ENCODE measurements around the gene PKNOX1.
"Not testable (repeated sequence)": the region's sequence is repeated elsewhere in the genome, so short reads cannot be mapped to it uniquely, and the experiment has no call there.

The PKNOX1 gene

GRCh38 chr21:42986125-42986783 is 11.9 kb downstream of the PKNOX1 start:
- no peak for DNase-seq

GRCh38 chr21:42988236-42988965 is 14.0 kb downstream of the PKNOX1 start:
- peak in 1 of 2 experiments; percentile 20 for DNase-seq

- not testable (repeated sequence) for DNase-seq
Measured at GRCh38 chr21:42989370-42989769, 15.0 kb downstream of the PKNOX1 start.

DNA sequence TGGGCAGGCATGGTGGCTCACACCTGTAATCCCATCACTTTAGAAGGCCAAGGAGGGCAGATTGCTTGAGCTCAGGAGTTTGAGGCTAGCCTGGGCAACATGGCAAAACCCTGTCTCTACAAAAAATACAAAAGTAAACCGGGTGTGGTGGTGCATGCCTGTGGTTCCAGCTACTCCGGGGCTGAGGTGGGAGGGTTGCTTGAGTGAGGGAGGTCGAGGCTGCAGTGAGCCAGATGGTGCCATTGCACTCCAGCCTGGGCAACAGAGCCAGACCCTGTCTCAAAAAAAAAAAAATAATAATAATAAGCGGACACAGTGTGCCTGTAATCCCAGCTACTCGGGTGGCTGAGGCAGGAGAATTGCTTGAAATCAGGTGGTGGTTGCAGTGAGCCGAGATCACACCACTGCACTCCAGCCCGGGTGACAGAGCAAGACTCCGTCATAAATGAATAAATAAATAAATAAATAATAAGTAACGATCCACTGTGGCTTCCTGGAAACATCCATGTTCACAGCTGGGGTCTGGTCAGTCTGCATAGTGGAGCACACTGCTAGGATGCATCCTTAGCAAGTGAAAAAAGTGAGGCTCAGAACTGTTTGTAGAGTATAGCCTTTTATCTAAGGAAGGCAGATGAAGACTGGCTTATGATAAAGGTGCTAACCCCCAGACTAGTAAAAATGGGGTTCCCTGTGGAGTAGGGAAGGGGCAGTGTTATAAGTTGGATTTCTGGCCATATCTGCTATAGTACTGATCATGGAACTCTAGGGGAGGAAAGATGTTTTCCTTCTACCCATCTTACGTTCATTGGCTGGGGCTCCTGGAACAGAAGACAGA is 15.7 kb downstream of the PKNOX1 start:
- no peak for DNase-seq

GRCh38 chr21:42991992-42992740 is 17.8 kb downstream of the PKNOX1 start:
- DNase-seq, result no peak

- DNase-seq, result no peak
Measured at GRCh38 chr21:42993051-42993712, 18.8 kb downstream of the PKNOX1 start.

DNA sequence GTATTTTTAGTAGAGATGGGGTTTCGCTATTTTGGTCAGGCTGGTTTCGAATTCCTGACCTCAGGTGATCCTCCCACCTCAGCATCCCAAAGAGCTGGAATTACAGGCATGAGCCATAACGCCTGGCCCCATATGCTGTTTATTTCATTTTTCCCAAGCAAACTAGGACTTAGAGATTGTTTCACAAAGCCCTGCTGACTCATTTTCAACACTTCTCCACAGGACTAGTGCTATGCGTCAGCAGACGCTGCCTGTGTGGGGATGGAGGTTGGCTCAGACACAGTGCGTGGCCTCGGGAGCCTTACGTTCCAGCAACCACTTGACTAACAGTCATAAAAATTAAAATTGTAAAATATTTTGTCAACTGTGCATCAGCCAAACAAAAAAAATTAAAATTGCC is 22.7 kb downstream of the PKNOX1 start:
- no peak for DNase-seq

GRCh38 chr21:42997983-42998382 is 23.6 kb downstream of the PKNOX1 start:
- DNase-seq, result not testable (repeated sequence)

DNA sequence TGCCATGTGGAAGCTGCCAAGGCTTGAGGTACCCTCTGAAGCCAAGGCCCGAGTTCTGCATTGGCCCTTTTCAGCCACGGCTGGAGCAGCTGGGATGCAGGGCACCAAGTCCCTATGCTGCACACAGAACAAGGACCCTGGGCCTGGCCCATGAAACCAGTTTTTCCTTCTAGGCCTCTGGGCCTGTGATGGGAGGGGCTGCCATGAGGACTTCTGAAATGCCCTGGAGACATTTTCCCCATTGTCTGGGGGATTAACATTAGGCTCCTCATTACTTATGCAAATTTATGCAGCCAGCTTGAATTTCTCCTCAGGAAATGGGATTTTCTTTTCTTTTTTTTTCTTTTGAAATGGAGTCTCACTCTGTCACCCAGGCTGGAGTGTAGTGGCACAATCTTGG is 24.8 kb downstream of the PKNOX1 start:
- DNase-seq, result not testable (repeated sequence)

DNA sequence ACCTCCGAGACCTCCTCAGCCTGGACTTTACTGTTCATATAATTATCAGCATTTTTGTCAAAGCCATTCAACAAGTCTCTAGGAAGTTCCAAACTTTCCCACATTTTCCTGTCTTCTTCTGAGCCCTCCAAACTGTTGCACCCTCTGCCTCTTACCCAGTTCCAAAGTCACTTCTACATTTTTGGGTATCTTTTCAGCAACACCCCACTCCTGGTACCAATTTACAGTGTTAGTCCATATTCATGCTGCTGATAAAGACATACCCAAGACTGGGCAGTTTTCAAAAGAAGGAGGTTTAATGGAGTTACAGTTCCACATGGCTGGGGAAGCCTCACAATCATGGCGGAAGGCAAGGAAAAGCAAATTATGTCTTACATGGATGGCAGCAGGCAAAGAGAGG is 25.7 kb downstream of the PKNOX1 start:
- not testable (repeated sequence) for DNase-seq

GRCh38 chr21:43001316-43001715 is 27.0 kb downstream of the PKNOX1 start:
- DNase-seq, result no peak

GRCh38 chr21:43004926-43005325 is 30.6 kb downstream of the PKNOX1 start:
- no peak for DNase-seq

GRCh38 chr21:43005635-43006034 is 31.3 kb downstream of the PKNOX1 start:
- no peak for DNase-seq

- DNase-seq, result not testable (repeated sequence)
Measured at GRCh38 chr21:43006051-43006873, 31.9 kb downstream of the PKNOX1 start.

GRCh38 chr21:43006874-43007208 is 32.5 kb downstream of the PKNOX1 start:
- DNase-seq, result no peak

DNA sequence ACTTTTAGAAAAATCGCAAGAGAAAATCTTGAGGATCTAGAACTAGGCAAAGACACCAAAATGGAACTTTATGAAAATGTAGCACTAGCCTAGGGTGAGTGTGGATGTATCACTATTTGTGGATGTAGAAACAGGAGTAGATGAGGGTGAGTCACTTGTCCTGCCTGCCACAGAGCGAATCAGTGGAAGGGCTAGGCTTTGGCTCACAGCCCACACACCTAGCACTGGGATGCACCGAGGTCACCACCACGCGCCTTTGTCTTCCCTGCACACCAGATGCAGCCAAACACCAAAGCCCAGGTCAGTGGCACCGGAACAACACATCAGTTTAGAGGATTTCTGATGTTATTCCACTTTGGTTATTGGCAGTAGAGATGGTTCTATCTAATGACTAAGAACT is 38.2 kb downstream of the PKNOX1 start:
- no peak for DNase-seq

GRCh38 chr21:43015906-43016540 is 41.7 kb downstream of the PKNOX1 start:
- DNase-seq, result no peak

GRCh38 chr21:43016728-43017127 is 42.4 kb downstream of the PKNOX1 start:
- no peak for DNase-seq

DNA sequence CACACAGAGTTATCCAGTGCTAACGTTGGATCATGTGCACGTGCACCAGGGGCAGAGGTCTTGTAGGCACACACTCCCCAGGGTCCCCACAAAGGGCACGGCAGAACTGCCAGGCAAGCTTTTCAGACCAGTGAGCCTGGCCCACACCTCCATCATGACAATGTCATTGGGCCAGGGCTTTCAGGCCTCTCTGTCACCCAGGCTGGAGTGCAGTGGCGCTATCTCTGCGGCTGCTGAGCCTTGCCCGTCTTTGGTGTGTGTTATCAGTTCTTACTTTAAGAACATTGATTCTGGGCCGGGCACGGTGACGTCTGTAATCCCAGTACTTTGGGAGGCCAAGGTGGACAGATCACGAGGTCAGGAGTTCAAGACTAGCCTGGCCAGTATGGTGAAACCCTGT is 44.2 kb downstream of the PKNOX1 start:
- DNase-seq, result no peak

- DNase-seq, result no peak
Measured at GRCh38 chr21:43020177-43020576, 45.8 kb downstream of the PKNOX1 start.

DNA sequence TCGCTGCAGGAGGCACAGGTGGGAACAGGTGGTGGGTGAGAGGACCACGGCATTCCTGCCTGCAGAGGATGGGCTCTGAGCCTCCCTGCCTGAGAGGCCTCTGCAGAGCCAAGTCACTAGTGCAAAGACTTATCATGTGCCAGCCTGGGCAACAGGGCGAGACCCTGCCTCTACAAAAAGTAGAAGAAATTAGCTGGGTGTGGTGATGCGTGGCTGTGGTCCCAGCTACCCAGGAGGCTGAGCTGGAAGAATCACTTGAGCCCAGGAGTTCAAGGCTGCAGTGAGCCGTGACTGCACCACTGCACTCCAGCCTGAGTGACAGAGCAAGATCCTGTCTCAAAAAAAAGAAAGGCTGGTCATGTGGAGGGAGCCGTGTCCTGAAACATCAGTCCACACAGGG is 46.4 kb downstream of the PKNOX1 start:
- no peak for DNase-seq
